ENCODE results near the gene DSTYK.
A peak's percentile ranks its signal among the peaks of the same experiment; 100 is the strongest.

The DSTYK gene

GRCh38 chr1:205256951-205257625 lies 45.6 kb upstream of the DSTYK start:
- H3K27ac ChIP-seq (ENCODE audit: insufficient read depth in 1 of 2, low read depth in 1 of 2, low read length in 2 of 2, poor library complexity in 1 of 2, severe bottlenecking in 2 of 2) = no peak overlapping the region
- over 99% methylated on average over 19 of the region's 19 CpGs for WGBS (ENCODE audit: insufficient coverage)
- H3K4me1 ChIP-seq (ENCODE audit: control extremely low read depth in 1 of 4, control insufficient read depth in 4 of 4, insufficient read depth in 4 of 4, low read length in 3 of 4) = peaks cover 3 to 28% (median 12%) of the 10 kb centered on the region in 4 experiments
- no peaks in the 10 kb centered on the region for H3K9me3 ChIP-seq (ENCODE audit: control extremely low read depth in 1 of 5, control insufficient read depth in 4 of 5, insufficient read depth in 2 of 5, low read depth in 1 of 5, low read length in 4 of 5)
- POLR2A ChIA-PET = interaction anchor here (1.1 kb wide), 1 partner anchor 27 kb away, joined by 3 read pairs; no protein-coding TSS in a partner anchor
- CTCF ChIA-PET = interaction anchor here (0.5 to 38.2 kb wide), 29 partner anchors 9 to 450 kb away, joined by 3 to 1168 read pairs (median 7); partner anchors contain the start of genes NUAK2, RBBP5 and TMCC2
- H3K36me3 ChIP-seq (ENCODE audit: control insufficient read depth in 4 of 4, insufficient read depth in 4 of 4, low read length in 3 of 4) = no peaks in the 10 kb centered on the region
- peaks cover 0 to 18% (median 9%) of the 10 kb centered on the region in 5 experiments for H3K27me3 ChIP-seq (replicated peaks in 2 of 5; ENCODE audit: control insufficient read depth in 4 of 5, insufficient read depth in 5 of 5, low read length in 4 of 5)
- no peak for DNase-seq
- no peak overlapping the region for H3K4me3 ChIP-seq (ENCODE audit: control insufficient read depth in 1 of 7, extremely low read depth in 1 of 7, insufficient read depth in 4 of 7, low read depth in 2 of 7, low read length in 6 of 7)

- Histone ChIP-seq H3K36me3 (ENCODE audit: control insufficient read depth in 4 of 4, insufficient read depth in 4 of 4, low read length in 3 of 4) (no peaks in the 10 kb centered on the region), H3K27ac (ENCODE audit: insufficient read depth in 1 of 2, low read depth in 1 of 2, low read length in 2 of 2, poor library complexity in 1 of 2, severe bottlenecking in 2 of 2) (peak overlapping the region in 1 of 2 experiments; percentile 46), H3K4me3 (ENCODE audit: control insufficient read depth in 1 of 7, extremely low read depth in 1 of 7, insufficient read depth in 4 of 7, low read depth in 2 of 7, low read length in 6 of 7) (no peak overlapping the region), H3K27me3 (replicated peaks in 2 of 5; ENCODE audit: control insufficient read depth in 4 of 5, insufficient read depth in 5 of 5, low read length in 4 of 5) (peaks cover 0 to 12% (median 4%) of the 10 kb centered on the region in 5 experiments), H3K9me3 (ENCODE audit: control extremely low read depth in 1 of 5, control insufficient read depth in 4 of 5, insufficient read depth in 2 of 5, low read depth in 1 of 5, low read length in 4 of 5) (no peaks in the 10 kb centered on the region), H3K4me1 (ENCODE audit: control extremely low read depth in 1 of 4, control insufficient read depth in 4 of 4, insufficient read depth in 4 of 4, low read length in 3 of 4) (peaks cover 0 to 19% (median 3%) of the 10 kb centered on the region in 4 experiments)
- DNase-seq = peak; percentile 83 to 94 (median 93)
- ChIA-PET CTCF (interaction anchor here (0.7 to 38.2 kb wide), 39 partner anchors 10 to 449 kb away, joined by 3 to 1168 read pairs (median 5); partner anchors contain the start of genes NUAK2 and TMCC2), POLR2A (interaction anchor here (0.6 to 1.1 kb wide), 4 partner anchors 18 to 136 kb away, joined by 3 to 4 read pairs (median 3); no protein-coding TSS in a partner anchor)
- 15% methylated on average over 6 of the region's 8 CpGs for WGBS (ENCODE audit: insufficient coverage)
Measured at GRCh38 chr1:205255941-205256780, 44.7 kb upstream of the DSTYK start.

- DNase-seq = no peak
- H3K9me3 ChIP-seq (ENCODE audit: control extremely low read depth in 1 of 5, control insufficient read depth in 4 of 5, insufficient read depth in 2 of 5, low read depth in 1 of 5, low read length in 4 of 5) = no peaks in the 10 kb centered on the region
- H3K27ac ChIP-seq (ENCODE audit: insufficient read depth in 1 of 2, low read depth in 1 of 2, low read length in 2 of 2, poor library complexity in 1 of 2, severe bottlenecking in 2 of 2) = no peak overlapping the region
- H3K4me3 ChIP-seq (ENCODE audit: control insufficient read depth in 1 of 7, extremely low read depth in 1 of 7, insufficient read depth in 4 of 7, low read depth in 2 of 7, low read length in 6 of 7) = no peak overlapping the region
- no peaks in the 10 kb centered on the region for H3K36me3 ChIP-seq (ENCODE audit: control insufficient read depth in 4 of 4, insufficient read depth in 4 of 4, low read length in 3 of 4)
- POLR2A ChIA-PET = no interaction called here
- 100% methylated on average over 1 of the region's 5 CpGs for WGBS (ENCODE audit: insufficient coverage)
- CTCF ChIA-PET = interaction anchor here (1.0 to 16.5 kb wide), 6 partner anchors 11 to 191 kb away, joined by 3 to 129 read pairs (median 62); partner anchors contain the start of gene TMCC2
- no peaks in the 10 kb centered on the region for H3K27me3 ChIP-seq (replicated peaks in 2 of 5; ENCODE audit: control insufficient read depth in 4 of 5, insufficient read depth in 5 of 5, low read length in 4 of 5)
- peaks cover 6 to 44% (median 31%) of the 10 kb centered on the region in 4 experiments for H3K4me1 ChIP-seq (ENCODE audit: control extremely low read depth in 1 of 4, control insufficient read depth in 4 of 4, insufficient read depth in 4 of 4, low read length in 3 of 4)
Measured at GRCh38 chr1:205251576-205251975, 40.1 kb upstream of the DSTYK start.

GRCh38 chr1:205250699-205251098 lies 39.2 kb upstream of the DSTYK start:
- ChIA-PET POLR2A (no interaction called here), CTCF (interaction anchor here (1.0 to 16.5 kb wide), 7 partner anchors 10 to 190 kb away, joined by 3 to 129 read pairs (median 9); partner anchors contain the start of gene TMCC2)
- no peak for DNase-seq
- Histone ChIP-seq H3K9me3 (ENCODE audit: control extremely low read depth in 1 of 5, control insufficient read depth in 4 of 5, insufficient read depth in 2 of 5, low read depth in 1 of 5, low read length in 4 of 5) (no peaks in the 10 kb centered on the region), H3K27me3 (replicated peaks in 2 of 5; ENCODE audit: control insufficient read depth in 4 of 5, insufficient read depth in 5 of 5, low read length in 4 of 5) (no peaks in the 10 kb centered on the region), H3K4me1 (ENCODE audit: control extremely low read depth in 1 of 4, control insufficient read depth in 4 of 4, insufficient read depth in 4 of 4, low read length in 3 of 4) (peaks cover 6 to 36% (median 33%) of the 10 kb centered on the region in 4 experiments), H3K4me3 (ENCODE audit: control insufficient read depth in 1 of 7, extremely low read depth in 1 of 7, insufficient read depth in 4 of 7, low read depth in 2 of 7, low read length in 6 of 7) (no peak overlapping the region), H3K36me3 (ENCODE audit: control insufficient read depth in 4 of 4, insufficient read depth in 4 of 4, low read length in 3 of 4) (no peaks in the 10 kb centered on the region), H3K27ac (ENCODE audit: insufficient read depth in 1 of 2, low read depth in 1 of 2, low read length in 2 of 2, poor library complexity in 1 of 2, severe bottlenecking in 2 of 2) (no peak overlapping the region)
- WGBS (ENCODE audit: insufficient coverage) = 83% methylated on average over 6 of the region's 6 CpGs

- 90% methylated on average over 4 of the region's 4 CpGs for WGBS (ENCODE audit: insufficient coverage)
- H3K4me3 ChIP-seq (ENCODE audit: control insufficient read depth in 1 of 7, extremely low read depth in 1 of 7, insufficient read depth in 4 of 7, low read depth in 2 of 7, low read length in 6 of 7) = peak overlapping the region in 1 of 7 experiments; percentile 17
- peaks cover 6 to 36% (median 31%) of the 10 kb centered on the region in 4 experiments for H3K4me1 ChIP-seq (ENCODE audit: control extremely low read depth in 1 of 4, control insufficient read depth in 4 of 4, insufficient read depth in 4 of 4, low read length in 3 of 4)
- no peaks in the 10 kb centered on the region for H3K27me3 ChIP-seq (replicated peaks in 2 of 5; ENCODE audit: control insufficient read depth in 4 of 5, insufficient read depth in 5 of 5, low read length in 4 of 5)
- no peaks in the 10 kb centered on the region for H3K36me3 ChIP-seq (ENCODE audit: control insufficient read depth in 4 of 4, insufficient read depth in 4 of 4, low read length in 3 of 4)
- H3K27ac ChIP-seq (ENCODE audit: insufficient read depth in 1 of 2, low read depth in 1 of 2, low read length in 2 of 2, poor library complexity in 1 of 2, severe bottlenecking in 2 of 2) = no peak overlapping the region
- DNase-seq = no peak
- ChIA-PET CTCF (interaction anchor here (1.0 to 11.3 kb wide), 5 partner anchors 9 to 127 kb away, joined by 3 to 129 read pairs (median 9); partner anchors contain the start of gene TMCC2), POLR2A (interaction anchor here (0.6 kb wide), 1 partner anchor 119 kb away, joined by 3 read pairs; no protein-coding TSS in a partner anchor)
- no peaks in the 10 kb centered on the region for H3K9me3 ChIP-seq (ENCODE audit: control extremely low read depth in 1 of 5, control insufficient read depth in 4 of 5, insufficient read depth in 2 of 5, low read depth in 1 of 5, low read length in 4 of 5)
Measured at GRCh38 chr1:205249651-205250050, 38.1 kb upstream of the DSTYK start.

GRCh38 chr1:205248793-205249601 lies 37.5 kb upstream of the DSTYK start:
- 23% methylated on average over 5 of the region's 11 CpGs for WGBS (ENCODE audit: insufficient coverage)
- ChIA-PET CTCF (interaction anchor here (1.4 kb wide), 1 partner anchor 126 kb away, joined by 3 read pairs; no protein-coding TSS in a partner anchor), POLR2A (no interaction called here)
- H3K9me3 ChIP-seq (ENCODE audit: control extremely low read depth in 1 of 5, control insufficient read depth in 4 of 5, insufficient read depth in 2 of 5, low read depth in 1 of 5, low read length in 4 of 5) = no peaks in the 10 kb centered on the region
- DNase-seq = peak in 2 of 3 donors; percentile 38 to 47
- H3K4me1 ChIP-seq (ENCODE audit: control extremely low read depth in 1 of 4, control insufficient read depth in 4 of 4, insufficient read depth in 4 of 4, low read length in 3 of 4) = peaks cover 6 to 36% (median 33%) of the 10 kb centered on the region in 4 experiments
- H3K36me3 ChIP-seq (ENCODE audit: control insufficient read depth in 4 of 4, insufficient read depth in 4 of 4, low read length in 3 of 4) = no peaks in the 10 kb centered on the region
- H3K27ac ChIP-seq (ENCODE audit: insufficient read depth in 1 of 2, low read depth in 1 of 2, low read length in 2 of 2, poor library complexity in 1 of 2, severe bottlenecking in 2 of 2) = no peak overlapping the region
- H3K27me3 ChIP-seq (replicated peaks in 2 of 5; ENCODE audit: control insufficient read depth in 4 of 5, insufficient read depth in 5 of 5, low read length in 4 of 5) = no peaks in the 10 kb centered on the region
- H3K4me3 ChIP-seq (ENCODE audit: control insufficient read depth in 1 of 7, extremely low read depth in 1 of 7, insufficient read depth in 4 of 7, low read depth in 2 of 7, low read length in 6 of 7) = peak overlapping the region in 1 of 7 experiments; percentile 17

Measured in common myeloid progenitor, CD34-positive (primary cell).